Caki2 (cell line): ENCODE results near the gene EEFSEC. TPM values are rescaled to one million over a fixed set of nuclear protein-coding genes. Genes with fewer than 3 reads are reported as not detected.

Experiments used
- DNase-seq: peaks from one replicate; pipeline ENCODE4 v3.0.0-alpha.2; 2015; ENCODE audit warnings: low read depth
- in situ Hi-C: cut with HindIII; loops from 2 replicates; pipeline ENCODE4 v1.10.0; 2016; ENCODE audit warnings: low sequenced_read_pairs, low pct_unique_long_range_greater_than_20kb, mixed read lengths
- total RNA-seq: library from RNA; depleted of rRNA; stranded (reverse); fragments of >200 nt; shearing (Covaris generic); gene quantifications from 2 replicates; pipeline ENCODE4 v1.2.3, GENCODE V29; 2014; ENCODE audit warnings: low replicate concordance

Gene EEFSEC
- total RNA-seq, 1 experiment from 2014 or later = 10.3 TPM

- DNase-seq = no peak
- in situ Hi-C loops = no loop called here
Measured at GRCh38 chr3:128413413-128414205, 260.3 kb downstream of the EEFSEC start.

GRCh38 chr3:128415200-128415772 lies 262.0 kb downstream of the EEFSEC start:
- no peak for DNase-seq
- in situ Hi-C loops = no loop called here

GRCh38 chr3:128415773-128416577 lies 262.7 kb downstream of the EEFSEC start:
- DNase-seq = no peak
- in situ Hi-C loops = no loop called here

GRCh38 chr3:128416578-128417211 lies 263.4 kb downstream of the EEFSEC start:
- in situ Hi-C loops = no loop called here

GRCh38 chr3:128418900-128419299 lies 265.6 kb downstream of the EEFSEC start:
- DNase-seq = no peak
- in situ Hi-C loops = no loop called here

More at GRCh38 chr3:128416578-128417211, 263.4 kb downstream of the EEFSEC start:
- DNase-seq = peak; percentile 60

GRCh38 chr3:128419311-128419710 lies 266.0 kb downstream of the EEFSEC start:
- no peak for DNase-seq
- in situ Hi-C loops = no loop called here

GRCh38 chr3:128420289-128420688 lies 267.0 kb downstream of the EEFSEC start:
- in situ Hi-C loops = no loop called here
- DNase-seq = no peak

- in situ Hi-C loops = no loop called here
- DNase-seq = no peak
Measured at GRCh38 chr3:128420720-128421438, 267.6 kb downstream of the EEFSEC start.

- no peak for DNase-seq
- in situ Hi-C loops = no loop called here
Measured at GRCh38 chr3:128421439-128421836, 268.2 kb downstream of the EEFSEC start.

GRCh38 chr3:128421966-128422365 lies 268.7 kb downstream of the EEFSEC start:
- in situ Hi-C loops = no loop called here
- DNase-seq = no peak

GRCh38 chr3:128422762-128423524 lies 269.7 kb downstream of the EEFSEC start:
- no peak for DNase-seq
- in situ Hi-C loops = no loop called here

- in situ Hi-C loops = no loop called here
- DNase-seq = no peak
Measured at GRCh38 chr3:128423525-128424147, 270.4 kb downstream of the EEFSEC start.

- DNase-seq = peak; percentile 26
- in situ Hi-C loops = no loop called here
Measured at GRCh38 chr3:128424508-128425069, 271.3 kb downstream of the EEFSEC start.

GRCh38 chr3:128425142-128425845 lies 272.0 kb downstream of the EEFSEC start:
- in situ Hi-C loops = no loop called here
- no peak for DNase-seq

GRCh38 chr3:128425846-128426127 lies 272.5 kb downstream of the EEFSEC start:
- in situ Hi-C loops = no loop called here
- no peak for DNase-seq

GRCh38 chr3:128426128-128426921 lies 273.0 kb downstream of the EEFSEC start:
- DNase-seq = no peak
- in situ Hi-C loops = no loop called here
